HG03565 (cell line): Measurements from ENCODE around the gene ATRIP.
"Not testable (repeated sequence)": the region's sequence is repeated elsewhere in the genome, so short reads cannot be mapped to it uniquely, and the experiment has no call there.

Experiments used
- ATAC-seq: cut with Tn5 transposase; IDR thresholded peaks from one replicate; pipeline ENCODE4 v1.9.1; 2021; ENCODE audit warnings: mild to moderate bottlenecking, moderate library complexity; ENCODE audit not compliant: unreplicated experiment

ATRIP gene

GRCh38 chr3:48467110-48467454 is 20.5 kb downstream of the ATRIP start:
- ATAC-seq = no peak

- no peak for ATAC-seq
Measured at GRCh38 chr3:48467473-48468267, 21.1 kb downstream of the ATRIP start.

GRCh38 chr3:48468329-48468731 is 21.8 kb downstream of the ATRIP start:
- ATAC-seq = no peak

DNA sequence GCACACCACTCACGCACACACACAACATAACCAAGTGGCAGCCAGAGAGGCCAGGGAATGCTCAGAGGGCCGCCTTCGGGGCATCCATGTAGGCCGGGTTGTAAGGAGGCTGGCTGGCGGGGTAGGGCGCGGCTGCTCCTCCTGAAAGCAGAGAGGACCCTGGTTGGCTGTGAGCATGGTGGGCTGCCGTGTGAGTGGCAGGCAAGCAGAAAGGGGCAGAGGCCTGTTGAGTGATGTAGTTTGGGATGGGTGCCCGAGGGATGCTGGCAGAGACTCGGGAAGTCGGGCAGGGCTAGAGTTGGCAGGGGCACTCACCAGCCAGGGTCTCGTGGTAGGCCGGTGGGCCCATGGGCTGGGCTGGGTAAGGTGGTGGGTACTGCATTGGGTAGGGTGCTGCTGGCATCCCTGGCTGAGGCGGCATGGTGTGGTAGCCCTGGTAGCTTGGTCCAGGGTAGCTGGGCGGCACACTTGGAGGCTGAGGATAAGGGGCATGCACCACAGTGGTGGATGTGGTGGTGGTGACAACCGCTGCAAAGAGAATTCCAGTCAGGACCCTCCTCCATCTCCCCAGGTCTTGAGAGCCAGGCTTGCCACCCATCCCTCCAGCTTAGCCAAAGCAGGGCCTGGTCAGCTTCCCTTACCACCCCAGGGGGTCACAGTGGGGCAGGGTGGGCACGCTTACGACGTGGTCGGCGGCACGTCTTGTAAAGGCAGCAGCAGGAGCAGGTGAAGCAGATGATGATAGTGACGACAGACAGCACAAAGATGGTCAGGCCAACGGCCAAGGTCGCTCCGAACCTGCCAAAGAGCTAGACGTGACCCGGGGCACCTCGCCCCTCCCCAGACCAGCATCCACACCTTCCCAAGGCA is 22.7 kb downstream of the ATRIP start:
- no peak for ATAC-seq

DNA sequence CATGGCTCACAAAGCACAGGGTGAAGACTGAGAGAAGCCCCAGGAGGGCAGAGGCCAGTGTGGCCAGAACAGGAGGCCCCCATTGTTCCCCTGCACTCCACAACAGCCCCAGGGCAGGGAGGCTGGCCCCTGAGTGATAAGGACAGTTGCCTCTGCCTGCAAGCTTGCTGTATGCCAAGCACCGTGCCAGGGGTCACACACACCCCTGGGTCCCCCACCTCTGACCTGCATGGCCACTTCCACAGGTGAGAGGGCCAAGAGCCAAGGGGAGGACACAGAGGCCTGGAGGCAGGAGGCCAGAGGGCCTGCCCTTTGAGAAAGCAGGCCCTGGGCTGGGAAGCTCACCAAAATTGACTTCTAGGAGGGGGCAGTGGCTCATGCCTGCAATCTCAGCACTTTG is 23.7 kb downstream of the ATRIP start:
- ATAC-seq = no peak

GRCh38 chr3:48472673-48472922 is 26.1 kb downstream of the ATRIP start:
- ATAC-seq = no peak

GRCh38 chr3:48472923-48473616 is 26.5 kb downstream of the ATRIP start:
- peak; percentile 79 for ATAC-seq

DNA sequence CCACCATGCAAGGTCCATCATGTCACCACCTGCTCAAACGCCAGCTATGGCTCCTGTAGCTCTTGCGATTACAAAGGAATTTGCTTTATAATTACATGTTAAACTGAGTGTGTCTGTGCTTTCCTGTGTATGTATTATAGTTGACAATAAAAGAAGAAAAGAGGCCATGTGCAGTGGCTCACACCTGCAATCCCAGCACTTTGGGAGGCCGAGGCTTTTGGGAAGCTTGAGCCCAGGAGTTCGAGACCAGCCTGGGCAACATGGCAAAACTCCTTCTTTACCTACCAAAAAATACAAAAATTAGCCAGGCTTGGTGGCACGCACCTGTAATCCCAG is 27.0 kb downstream of the ATRIP start:
- ATAC-seq = no peak

DNA sequence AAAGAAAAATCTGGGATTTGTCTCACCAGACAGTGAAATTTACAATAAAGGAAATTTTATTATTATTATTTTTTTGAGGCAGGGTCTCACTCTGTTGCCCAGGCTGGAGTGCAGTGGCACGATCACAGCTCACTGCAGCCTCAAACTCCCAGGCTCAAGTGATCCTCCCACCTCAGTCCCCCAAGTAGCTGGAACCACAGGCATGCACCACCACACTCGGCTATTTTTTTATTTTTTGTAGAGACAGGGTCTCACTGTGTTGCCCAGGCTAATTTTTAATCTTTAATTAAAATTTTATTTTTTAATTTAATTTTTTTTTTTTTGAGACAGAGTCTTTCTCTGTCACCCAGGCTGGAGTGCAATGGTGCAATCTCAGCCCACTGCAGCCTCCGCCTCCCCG is 27.5 kb downstream of the ATRIP start:
- not testable (repeated sequence) for ATAC-seq

- no peak for ATAC-seq
Measured at GRCh38 chr3:48474619-48475018, 28.1 kb downstream of the ATRIP start.

GRCh38 chr3:48475188-48475587 is 28.7 kb downstream of the ATRIP start:
- ATAC-seq = no peak

DNA sequence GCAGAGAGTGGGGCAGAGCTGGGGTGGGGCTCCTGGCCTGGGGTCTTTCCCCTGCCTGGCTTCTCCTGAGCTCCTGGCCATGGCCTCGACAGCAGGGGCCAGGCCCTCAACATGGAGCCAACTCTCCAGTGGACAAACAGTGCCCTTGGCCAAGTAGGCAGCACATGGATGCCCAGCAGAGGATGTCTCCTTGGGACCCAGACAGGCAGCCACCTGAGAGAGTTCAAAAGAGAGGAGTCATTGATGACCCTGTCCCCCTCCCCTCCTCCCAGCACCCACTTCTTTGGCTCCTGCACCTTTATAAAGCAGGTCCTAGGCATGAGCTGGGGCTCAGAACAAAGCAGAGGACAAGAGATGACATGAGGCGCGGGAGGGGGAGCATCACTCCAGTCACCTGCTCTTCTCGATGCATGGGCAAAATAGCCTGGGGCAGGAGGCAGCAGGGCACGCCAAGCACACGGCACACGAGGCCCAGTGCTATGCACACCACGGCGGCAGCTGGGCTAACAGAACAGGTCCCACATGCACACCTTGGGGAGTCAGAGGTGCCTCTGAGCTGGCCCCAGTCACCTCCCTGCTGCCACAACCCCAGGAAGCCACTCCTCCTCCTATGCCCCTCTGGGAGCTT is 30.0 kb downstream of the ATRIP start:
- ATAC-seq = no peak

DNA sequence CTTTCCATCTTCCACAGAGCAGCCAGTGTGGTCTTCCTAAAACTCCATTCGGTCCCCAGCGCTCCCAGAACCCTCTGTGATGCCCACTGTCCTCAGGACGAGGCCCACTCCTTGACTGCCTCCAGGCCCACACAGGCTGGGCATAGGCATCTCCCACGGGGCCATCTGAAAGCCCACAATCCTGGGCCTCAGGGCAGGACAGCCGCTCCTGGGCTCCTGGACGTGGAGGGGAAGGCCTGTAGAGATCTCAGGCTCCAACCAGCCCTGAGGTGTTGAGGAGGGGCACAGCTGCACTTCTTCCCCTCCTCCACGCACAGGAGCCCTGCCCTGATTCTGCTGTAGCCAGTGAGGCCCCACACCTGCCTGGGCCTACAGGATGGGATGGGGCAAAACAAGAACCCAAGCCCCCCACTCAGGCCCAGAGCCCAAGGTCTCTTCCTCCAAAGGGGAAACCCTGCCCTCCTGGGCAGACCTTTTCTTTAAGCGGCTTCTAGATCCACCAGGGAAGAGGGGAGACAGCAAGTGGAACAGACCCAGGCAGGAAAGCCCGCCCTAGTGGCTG is 31.5 kb downstream of the ATRIP start:
- ATAC-seq = no peak

DNA sequence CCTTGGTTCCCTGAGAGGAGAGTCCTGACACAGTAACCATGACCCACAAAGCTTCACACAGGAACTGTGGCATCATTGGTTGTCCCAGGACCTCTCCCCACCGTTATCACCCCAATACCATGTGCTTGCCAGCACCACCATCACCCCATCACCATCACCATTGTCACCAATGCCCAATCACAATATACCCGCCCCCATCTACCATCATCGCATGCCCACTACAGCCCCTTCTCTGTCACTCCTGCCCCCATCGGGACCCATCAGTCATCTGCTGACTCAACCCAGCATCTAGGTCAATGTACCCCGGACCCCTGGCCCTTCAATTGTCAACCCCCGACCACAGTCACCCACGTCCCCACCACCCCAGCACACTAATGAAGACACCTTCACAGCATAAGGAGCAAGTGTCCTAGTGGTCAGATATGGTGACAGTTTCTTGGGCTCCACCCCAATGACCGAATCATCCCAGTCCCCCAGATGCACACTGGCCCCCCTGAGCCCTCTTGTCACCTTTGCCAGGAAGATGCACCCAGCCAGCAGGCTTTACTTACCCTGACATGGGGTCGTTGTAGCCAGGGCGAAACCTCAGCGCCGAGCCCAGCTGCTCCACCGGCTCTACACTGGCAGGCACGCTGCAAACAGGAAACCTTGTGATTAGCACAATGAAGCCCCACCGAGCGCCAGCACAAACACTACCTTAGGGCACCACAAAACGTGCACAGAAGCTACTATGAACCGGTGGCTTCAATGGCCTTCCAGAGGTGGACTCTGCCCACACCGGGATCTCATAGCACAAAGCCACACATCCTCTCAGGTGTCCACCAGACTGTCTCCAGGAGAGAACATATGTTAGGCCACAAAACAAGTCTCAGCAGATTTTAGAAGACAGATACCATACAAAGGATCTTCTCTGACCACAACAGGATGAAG is 32.4 kb downstream of the ATRIP start:
- ATAC-seq = no peak

GRCh38 chr3:48480891-48481290 is 34.4 kb downstream of the ATRIP start:
- not testable (repeated sequence) for ATAC-seq

- not testable (repeated sequence) for ATAC-seq
Measured at GRCh38 chr3:48482822-48483221, 36.3 kb downstream of the ATRIP start.

GRCh38 chr3:48486952-48487351 is 40.4 kb downstream of the ATRIP start:
- ATAC-seq = no peak

DNA sequence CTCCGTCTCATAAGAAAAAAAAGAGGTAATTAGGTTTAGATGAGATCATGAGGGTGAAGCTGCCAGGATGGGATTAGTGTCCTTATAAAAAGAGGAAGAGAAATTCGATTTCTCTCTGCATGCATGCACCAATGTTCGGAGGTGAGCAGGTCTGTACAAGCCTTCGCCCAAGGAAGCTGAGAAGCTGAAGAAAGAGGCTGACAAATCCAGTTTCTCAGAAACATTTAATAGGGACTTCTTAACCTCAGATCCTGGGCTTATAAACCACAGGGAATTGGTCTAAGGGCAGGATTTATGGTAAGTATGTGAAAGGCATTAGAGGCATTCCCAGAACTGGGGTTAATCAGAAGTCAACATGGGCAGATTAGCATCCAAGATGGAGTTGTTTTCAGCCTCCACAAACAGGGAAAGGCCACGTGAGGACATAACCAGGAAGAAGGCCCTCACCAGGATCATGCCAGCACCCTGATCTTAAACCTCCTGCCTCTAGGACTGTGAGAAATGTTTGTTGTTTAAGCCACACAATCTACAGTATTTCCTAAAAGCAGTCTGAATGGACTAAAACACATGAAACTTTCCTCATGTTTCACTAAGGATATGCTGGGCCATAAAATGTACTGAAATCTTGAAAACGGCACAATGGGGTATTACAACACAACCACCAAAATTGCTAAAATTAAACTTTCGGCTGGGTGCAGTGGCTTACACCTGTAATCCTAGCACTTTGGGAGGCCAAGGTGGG is 46.1 kb downstream of the ATRIP start:
- ATAC-seq = no peak

DNA sequence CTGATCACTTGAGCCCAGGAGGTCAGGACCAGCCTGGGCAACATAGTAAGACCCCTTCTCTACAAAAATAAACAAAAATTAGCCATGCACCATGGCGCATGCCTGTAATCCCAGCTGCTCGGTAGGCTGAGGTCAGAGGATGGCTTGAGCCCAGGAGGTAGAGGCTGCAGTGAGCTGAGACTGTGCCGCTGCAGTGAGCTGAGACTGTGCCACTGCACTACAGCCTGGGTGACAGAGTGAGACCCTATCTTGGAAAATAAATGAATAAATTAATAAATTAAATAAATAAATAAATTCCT is 46.6 kb downstream of the ATRIP start:
- no peak for ATAC-seq

GRCh38 chr3:48500656-48501055 is 54.1 kb downstream of the ATRIP start:
- no peak for ATAC-seq
